ENCODE measurements around the gene ZNF484.
"Not testable (repeated sequence)": the region's sequence is repeated elsewhere in the genome, so short reads cannot be mapped to it uniquely, and the experiment has no call there.

The ZNF484 gene

DNA sequence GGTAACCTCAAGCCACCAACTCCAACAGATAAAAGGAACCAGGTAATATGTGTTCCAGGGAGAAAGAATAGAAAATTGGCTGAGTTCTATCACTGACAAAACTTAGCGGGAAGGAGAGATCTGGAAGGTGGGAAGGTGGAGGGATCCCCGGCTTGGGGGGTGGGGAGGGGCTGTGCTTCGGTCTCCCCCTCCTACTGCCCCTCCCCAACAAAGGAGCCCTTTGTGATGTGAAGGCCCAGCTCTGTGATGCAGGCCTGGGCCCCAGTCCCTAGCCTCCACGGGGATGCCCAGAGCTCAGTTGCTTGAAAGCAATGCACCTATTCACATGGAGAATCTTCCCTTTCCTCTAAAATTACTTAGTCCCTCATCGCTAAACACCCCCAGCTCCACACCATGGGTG, 4.4 kb upstream of the ZNF484 start:
- no peak overlapping the region for H3K4me3 ChIP-seq (ENCODE audit: low read depth, low read length)
- TF ChIP-seq CTCF (IDR thresholded peaks at IDR 0.05; ENCODE audit: borderline replicate concordance, insufficient read depth, low read depth, low read length) = no peak

GRCh38 chr9:92875373-92875772, 2.5 kb downstream of the ZNF484 start:
- H3K4me3 ChIP-seq (ENCODE audit: low read depth, low read length) = no peak overlapping the region
- no peak for TF ChIP-seq CTCF (IDR thresholded peaks at IDR 0.05; ENCODE audit: borderline replicate concordance, insufficient read depth, low read depth, low read length)

DNA sequence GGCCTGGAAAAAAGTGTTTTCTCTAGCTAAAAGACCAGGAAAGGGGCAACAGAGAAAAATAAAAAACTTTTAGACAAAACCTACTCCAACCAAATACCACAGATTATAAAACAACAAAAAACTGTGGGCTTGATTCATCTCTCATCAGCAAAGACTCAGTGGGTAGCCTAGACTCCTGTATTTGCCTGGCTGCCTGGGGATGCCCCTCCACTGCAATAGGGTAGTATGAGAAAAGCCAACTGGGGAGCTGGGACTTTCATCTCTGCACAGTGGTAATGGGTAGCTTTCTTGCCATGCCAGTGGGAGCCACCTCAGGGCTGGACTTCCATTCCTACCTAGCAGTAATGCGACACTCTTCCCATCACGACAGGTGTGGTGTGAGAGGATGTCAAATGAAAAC, 7.5 kb downstream of the ZNF484 start:
- TF ChIP-seq CTCF (IDR thresholded peaks at IDR 0.05; ENCODE audit: borderline replicate concordance, insufficient read depth, low read depth, low read length) = no peak
- no peak overlapping the region for H3K4me3 ChIP-seq (ENCODE audit: low read depth, low read length)

GRCh38 chr9:92866600-92866999, 11.2 kb downstream of the ZNF484 start:
- not testable (repeated sequence) for H3K4me3 ChIP-seq (ENCODE audit: low read depth, low read length)

GRCh38 chr9:92864152-92864551, 13.7 kb downstream of the ZNF484 start:
- TF ChIP-seq CTCF (IDR thresholded peaks at IDR 0.05; ENCODE audit: borderline replicate concordance, insufficient read depth, low read depth, low read length) = no peak
- H3K4me3 ChIP-seq (ENCODE audit: low read depth, low read length) = no peak overlapping the region

- H3K4me3 ChIP-seq (ENCODE audit: low read depth, low read length) = no peak overlapping the region
- no peak for TF ChIP-seq CTCF (IDR thresholded peaks at IDR 0.05; ENCODE audit: borderline replicate concordance, insufficient read depth, low read depth, low read length)
Measured at GRCh38 chr9:92860867-92861266, 17.0 kb downstream of the ZNF484 start.

- TF ChIP-seq CTCF (IDR thresholded peaks at IDR 0.05; ENCODE audit: borderline replicate concordance, insufficient read depth, low read depth, low read length) = no peak
- no peak overlapping the region for H3K4me3 ChIP-seq (ENCODE audit: low read depth, low read length)
Measured at GRCh38 chr9:92857236-92857635, 20.6 kb downstream of the ZNF484 start.

GRCh38 chr9:92853716-92854115, 24.1 kb downstream of the ZNF484 start:
- H3K4me3 ChIP-seq (ENCODE audit: low read depth, low read length) = no peak overlapping the region
- no peak for TF ChIP-seq CTCF (IDR thresholded peaks at IDR 0.05; ENCODE audit: borderline replicate concordance, insufficient read depth, low read depth, low read length)
